NCI-H226 (cell line): Measurements from ENCODE around the gene UCN.
A peak's percentile ranks its signal among the peaks of the same experiment; 100 is the strongest.
"Not testable (repeated sequence)": the region's sequence is repeated elsewhere in the genome, so short reads cannot be mapped to it uniquely, and the experiment has no call there.

Experiments used
- DNase-seq: peaks from one replicate; pipeline ENCODE4 v3.0.0-alpha.2; 2015

Gene UCN, protein sequence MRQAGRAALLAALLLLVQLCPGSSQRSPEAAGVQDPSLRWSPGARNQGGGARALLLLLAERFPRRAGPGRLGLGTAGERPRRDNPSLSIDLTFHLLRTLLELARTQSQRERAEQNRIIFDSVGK

DNA sequence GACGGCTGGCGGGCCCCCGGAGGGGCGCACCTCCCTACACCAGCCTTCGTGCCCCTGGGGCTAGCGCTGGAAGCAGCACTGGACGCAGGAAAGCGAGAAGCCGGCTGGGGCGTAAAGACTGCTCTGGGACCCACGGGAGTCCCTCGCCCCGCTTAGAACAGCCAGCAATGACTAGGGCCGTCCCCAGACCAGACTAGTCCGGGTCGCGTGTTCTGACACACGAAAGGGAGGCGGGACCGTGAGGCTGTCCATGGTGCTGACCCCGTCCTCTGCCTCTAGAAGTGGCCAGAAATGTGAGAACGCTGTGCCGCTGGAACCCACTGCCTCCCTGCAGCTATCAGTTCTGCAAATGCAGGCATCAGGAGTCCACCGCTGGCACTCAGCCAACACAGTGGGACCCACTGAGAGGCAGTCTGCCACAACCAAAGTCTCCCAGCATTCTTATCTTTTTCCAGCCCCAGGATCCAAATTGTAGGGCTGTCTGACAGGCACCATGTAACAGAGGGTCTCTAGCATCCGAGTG lies at the start of gene UCN:
Gene UCN, minus strand, starts transcription at position 87 of the 523 bp plus-strand sequence. CDS start 550 bp downstream, outside the sequence.
- DNase-seq, result no peak

GRCh38 chr2:27356382-27357181 lies 48.3 kb upstream of the UCN start, which contains the start of gene GTF3C2:
Gene GTF3C2 (minus strand): TSS chr2:27356764. CDS start chr2:27343554, 13,210 bp downstream.
- DNase-seq, result peak; percentile 96

- peak; percentile 42 for DNase-seq
These were observed 47.8 kb upstream of the UCN start for GRCh38 chr2:27356056-27356381.

DNA sequence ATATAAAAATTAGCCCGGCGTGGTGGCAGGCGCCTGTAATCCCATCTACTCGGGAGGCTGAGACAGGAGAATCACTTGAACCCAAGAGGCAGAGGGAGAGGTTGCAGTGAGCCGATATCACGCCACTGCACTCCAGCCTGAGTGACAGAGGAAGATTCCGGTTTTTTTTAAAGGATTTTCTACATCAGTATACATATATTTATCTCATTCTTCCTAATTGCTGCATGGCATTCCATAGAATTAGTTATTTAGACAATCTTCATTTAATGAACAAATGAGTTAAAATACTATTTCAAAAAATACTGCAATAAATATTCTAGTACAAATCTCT lies 46.3 kb upstream of the UCN start:
- DNase-seq, result no peak

DNA sequence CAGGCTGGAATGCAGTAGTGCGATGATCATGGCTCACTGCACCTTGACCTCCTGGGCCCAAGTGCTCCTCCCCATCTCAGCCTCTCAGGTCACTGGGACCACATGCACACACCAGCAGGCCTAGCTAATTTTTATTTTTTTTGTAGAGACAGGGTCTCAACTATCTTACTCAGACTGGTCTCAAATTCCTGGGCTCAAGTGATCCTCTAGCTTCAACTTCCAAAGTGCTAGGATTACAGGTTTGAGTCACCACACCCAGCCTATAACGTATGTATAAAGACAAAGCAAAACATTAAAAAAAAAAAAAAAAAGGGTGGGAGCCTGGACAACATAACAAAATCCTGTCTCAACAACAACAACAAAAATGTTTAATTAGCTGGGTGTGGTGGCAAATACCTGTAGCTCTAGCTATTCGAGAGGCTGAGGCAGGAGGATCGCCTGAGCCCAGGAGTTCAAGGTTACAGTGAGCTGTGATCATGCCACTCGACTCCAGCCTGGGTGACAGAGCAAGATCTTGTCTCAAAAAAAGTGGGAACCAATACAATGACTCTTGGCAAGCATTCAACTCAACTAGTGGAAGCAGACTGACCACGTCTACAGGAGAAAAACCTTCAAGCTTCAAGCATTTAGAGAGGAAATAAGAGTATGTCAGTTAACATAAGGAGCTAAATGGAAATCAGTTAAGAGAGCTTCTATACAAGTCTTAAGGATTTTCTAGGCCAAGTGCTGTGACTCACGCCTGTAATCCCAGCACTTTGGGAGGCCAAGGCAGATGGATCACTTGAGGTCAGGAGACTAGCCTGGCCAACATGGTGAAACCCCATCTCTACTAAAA lies 45.7 kb upstream of the UCN start:
- DNase-seq, result no peak

- not testable (repeated sequence) for DNase-seq
These were observed 45.1 kb upstream of the UCN start for GRCh38 chr2:27353386-27353761.

DNA sequence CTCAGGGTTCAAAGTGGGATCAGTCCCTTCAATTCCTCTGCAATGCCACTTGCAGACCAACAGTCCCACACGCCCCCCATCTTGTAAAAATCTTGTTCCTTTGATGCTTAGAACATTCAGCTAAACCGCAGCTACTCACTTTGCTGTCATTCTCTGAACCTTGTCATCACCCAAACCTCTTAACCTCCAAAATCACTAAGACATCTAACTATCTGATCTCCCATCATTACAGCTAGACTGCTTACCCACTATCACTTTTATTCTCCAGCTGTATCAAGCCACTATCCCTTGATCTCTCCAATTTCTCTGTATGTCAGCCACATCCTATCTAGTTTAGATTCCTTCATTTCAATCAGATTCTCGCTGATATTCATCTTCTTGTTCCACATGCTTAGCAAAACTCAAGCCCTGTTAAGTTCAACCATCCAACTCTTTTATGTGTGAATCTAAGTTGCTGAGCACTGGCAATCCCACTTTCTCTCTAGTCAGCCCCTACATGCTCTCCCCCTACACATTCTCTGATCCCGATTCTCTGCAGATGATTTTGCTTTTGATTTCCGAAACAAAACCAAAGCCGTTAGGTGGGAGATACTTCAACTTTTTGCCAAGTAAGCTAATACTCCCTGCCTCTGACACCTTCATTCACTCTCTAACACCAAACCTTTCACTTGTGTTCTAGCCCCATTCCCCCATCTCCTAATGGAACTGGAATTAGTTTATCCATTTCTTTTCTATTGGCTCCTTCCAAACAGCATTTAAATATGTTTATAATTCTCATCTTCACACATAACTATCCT lies 43.8 kb upstream of the UCN start:
- no peak for DNase-seq

- DNase-seq, result no peak
These were observed 42.0 kb upstream of the UCN start for GRCh38 chr2:27350106-27350693.

DNA sequence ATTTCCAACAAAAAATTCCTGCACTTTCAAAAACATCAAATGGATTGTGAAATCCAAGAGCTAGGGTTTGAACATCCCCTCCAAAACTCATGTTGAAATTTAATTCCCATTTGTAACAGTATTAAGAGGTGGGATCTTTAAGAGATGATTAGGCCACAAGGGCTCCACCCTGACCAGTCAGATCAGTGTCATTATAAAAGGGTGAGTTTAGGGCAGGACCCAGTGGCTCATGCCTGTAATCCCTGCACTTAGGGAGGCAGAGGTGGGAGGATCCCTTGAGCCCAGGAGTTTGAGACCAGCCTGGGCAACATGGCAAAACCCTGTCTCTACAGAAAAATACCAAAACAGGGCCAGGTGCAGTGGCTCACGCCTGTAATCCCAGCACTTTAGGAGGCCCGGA lies 39.4 kb upstream of the UCN start:
- no peak for DNase-seq

- no peak for DNase-seq
These were observed 27.9 kb upstream of the UCN start for GRCh38 chr2:27336173-27336572.

GRCh38 chr2:27335311-27335710 lies 27.1 kb upstream of the UCN start:
- no peak for DNase-seq

DNA sequence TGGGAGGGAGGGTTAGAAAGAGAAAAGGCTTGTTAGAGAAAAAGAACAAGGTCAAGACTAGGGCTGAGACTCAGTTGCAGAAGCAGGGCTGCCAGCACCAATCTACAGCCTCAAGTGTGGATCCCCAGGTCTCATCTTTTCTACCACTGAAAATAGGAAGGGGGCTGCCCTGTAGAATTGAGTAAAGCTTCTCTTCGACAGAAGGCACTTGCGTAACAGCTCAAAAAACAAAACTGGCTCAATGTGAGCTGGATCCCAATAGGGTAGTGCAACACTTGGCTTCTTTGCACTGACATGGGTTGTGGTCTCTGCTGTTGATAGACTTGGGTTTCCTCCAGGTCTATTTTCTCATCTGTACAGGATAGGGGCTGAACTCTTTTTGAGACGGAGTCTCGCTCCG lies 16.5 kb upstream of the UCN start:
- DNase-seq, result no peak

- DNase-seq, result no peak
These were observed 15.5 kb upstream of the UCN start for GRCh38 chr2:27323596-27324285.

- peak; percentile 86 for DNase-seq
These were observed 14.7 kb upstream of the UCN start, which contains the start of gene MPV17 for GRCh38 chr2:27322766-27323595. Gene MPV17 (minus strand): TSS chr2:27323097. CDS start chr2:27322517, 580 bp downstream.

GRCh38 chr2:27322301-27322765 lies 14.1 kb upstream of the UCN start:
- DNase-seq, result no peak

GRCh38 chr2:27320958-27321543 lies 12.8 kb upstream of the UCN start:
- DNase-seq, result peak; percentile 98

DNA sequence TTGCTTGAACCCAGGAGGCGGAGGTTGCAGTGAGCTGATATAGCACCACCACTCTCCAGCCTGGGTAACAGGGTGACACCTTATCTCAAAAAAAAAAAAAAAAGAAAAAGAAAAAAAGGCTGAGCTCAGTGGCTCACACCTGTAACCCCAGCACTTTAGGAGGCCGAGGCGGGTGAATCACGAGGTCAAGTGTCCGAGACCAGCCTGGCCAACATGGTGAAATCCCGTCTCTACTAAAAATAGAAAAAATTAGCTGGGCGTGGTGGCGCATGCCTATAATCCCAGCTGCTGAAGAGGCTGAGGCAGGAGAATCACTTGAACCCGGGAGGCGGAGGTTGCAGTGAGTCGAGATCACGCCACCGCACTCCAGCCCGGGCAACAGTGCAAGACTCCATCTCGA lies 11.6 kb upstream of the UCN start:
- DNase-seq, result not testable (repeated sequence)

- no peak for DNase-seq
These were observed 8.6 kb upstream of the UCN start for GRCh38 chr2:27316655-27317412.

- no peak for DNase-seq
These were observed 6.9 kb upstream of the UCN start for GRCh38 chr2:27315122-27315521.
